ENCODE results near the gene AAR2. TPM values are rescaled to one million over a fixed set of nuclear protein-coding genes. Genes with fewer than 3 reads are reported as not detected.

AAR2 gene
- total RNA-seq, 1 donor from 2014 or later, result 27.7 TPM

DNA sequence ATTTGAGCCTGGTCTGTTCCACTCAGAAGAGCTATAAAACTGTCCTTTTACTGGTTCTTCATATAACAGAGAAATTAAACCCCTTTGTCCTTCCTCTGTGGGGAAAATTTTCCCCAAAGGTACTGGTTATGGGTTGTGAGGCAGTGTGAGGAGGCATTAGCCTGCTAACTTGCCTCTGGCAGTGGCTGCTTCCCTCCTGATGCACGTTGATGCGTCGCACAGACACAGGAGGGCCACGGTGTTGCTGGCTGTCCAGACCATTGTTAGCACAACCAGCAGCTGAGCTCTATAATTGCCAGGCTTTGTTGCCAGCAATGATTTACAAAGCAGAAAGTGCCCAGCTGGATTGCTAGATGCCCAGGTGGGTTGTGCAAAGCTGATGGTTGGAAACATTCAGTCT, 10.1 kb downstream of the AAR2 start:
- TF ChIP-seq, protein P1, sequence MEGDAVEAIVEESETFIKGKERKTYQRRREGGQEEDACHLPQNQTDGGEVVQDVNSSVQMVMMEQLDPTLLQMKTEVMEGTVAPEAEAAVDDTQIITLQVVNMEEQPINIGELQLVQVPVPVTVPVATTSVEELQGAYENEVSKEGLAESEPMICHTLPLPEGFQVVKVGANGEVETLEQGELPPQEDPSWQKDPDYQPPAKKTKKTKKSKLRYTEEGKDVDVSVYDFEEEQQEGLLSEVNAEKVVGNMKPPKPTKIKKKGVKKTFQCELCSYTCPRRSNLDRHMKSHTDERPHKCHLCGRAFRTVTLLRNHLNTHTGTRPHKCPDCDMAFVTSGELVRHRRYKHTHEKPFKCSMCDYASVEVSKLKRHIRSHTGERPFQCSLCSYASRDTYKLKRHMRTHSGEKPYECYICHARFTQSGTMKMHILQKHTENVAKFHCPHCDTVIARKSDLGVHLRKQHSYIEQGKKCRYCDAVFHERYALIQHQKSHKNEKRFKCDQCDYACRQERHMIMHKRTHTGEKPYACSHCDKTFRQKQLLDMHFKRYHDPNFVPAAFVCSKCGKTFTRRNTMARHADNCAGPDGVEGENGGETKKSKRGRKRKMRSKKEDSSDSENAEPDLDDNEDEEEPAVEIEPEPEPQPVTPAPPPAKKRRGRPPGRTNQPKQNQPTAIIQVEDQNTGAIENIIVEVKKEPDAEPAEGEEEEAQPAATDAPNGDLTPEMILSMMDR (IDR thresholded peaks at IDR 0.05; ENCODE audit: unreplicated experiment), result no peak
- H3K36me3 Mint-ChIP-seq (ENCODE audit: insufficient read depth), result peaks cover 19% of the 10 kb centered on the region
- no peak overlapping the region for H3K4me3 Mint-ChIP-seq (ENCODE audit: low read depth)
- no peaks in the 10 kb centered on the region for H3K4me1 Mint-ChIP-seq (ENCODE audit: low read depth)
- no peak for DNase-seq (ENCODE audit: low spot score, unreplicated experiment)
- H3K9me3 Mint-ChIP-seq (ENCODE audit: low read depth), result no peaks in the 10 kb centered on the region
- H3K27me3 Mint-ChIP-seq, result no peaks in the 10 kb centered on the region
- no peak overlapping the region for H3K27ac Mint-ChIP-seq

DNA sequence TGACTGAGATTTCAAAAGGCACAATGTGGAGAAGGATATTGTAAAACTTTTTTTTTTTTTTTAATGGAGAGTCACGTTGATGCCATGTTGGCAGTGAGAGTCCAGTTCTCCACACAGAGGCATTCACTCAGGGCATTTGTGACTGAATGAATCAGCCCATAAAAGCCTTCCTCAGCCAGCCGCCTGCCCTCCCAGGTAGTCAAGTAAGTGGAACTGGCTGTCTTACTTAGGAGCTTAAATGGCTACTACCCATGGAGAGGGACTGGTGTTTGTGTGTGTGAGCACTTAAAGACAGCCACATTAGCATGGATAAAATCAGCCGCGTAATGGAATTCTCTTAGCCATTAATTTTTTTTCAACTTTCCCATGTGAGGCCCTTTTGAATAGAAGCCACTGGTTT, 12.6 kb downstream of the AAR2 start:
- Mint-ChIP-seq H3K4me1 (ENCODE audit: low read depth) (no peaks in the 10 kb centered on the region), H3K27ac (no peak overlapping the region), H3K36me3 (ENCODE audit: insufficient read depth) (peaks cover 19% of the 10 kb centered on the region), H3K27me3 (no peaks in the 10 kb centered on the region), H3K4me3 (ENCODE audit: low read depth) (no peak overlapping the region), H3K9me3 (ENCODE audit: low read depth) (no peaks in the 10 kb centered on the region)
- TF ChIP-seq, protein P1 (IDR thresholded peaks at IDR 0.05; ENCODE audit: unreplicated experiment), result no peak
- no peak for DNase-seq (ENCODE audit: low spot score, unreplicated experiment)

DNA sequence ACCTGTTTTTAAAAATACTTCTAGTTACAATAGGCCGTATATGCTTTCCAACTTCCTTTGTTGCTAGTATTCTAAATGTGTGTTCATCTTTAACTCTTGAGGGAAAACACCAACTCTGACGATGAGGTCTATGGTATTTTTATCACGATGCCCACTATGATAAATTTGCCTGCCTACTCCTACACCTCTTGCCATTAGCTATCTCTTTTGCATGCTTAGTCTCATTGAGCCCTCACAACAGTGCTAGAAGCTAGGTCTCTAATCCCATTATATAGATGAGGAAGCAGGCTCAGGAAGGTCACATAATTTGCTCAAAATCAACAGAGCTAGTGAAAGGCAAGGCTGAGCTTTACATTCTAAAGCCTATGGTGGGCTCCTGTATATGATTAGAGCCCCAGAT, 13.2 kb downstream of the AAR2 start:
- TF ChIP-seq, protein P1 (IDR thresholded peaks at IDR 0.05; ENCODE audit: unreplicated experiment), result no peak
- H3K36me3 Mint-ChIP-seq (ENCODE audit: insufficient read depth), result peaks cover 19% of the 10 kb centered on the region
- no peaks in the 10 kb centered on the region for H3K9me3 Mint-ChIP-seq (ENCODE audit: low read depth)
- no peak overlapping the region for H3K27ac Mint-ChIP-seq
- H3K4me3 Mint-ChIP-seq (ENCODE audit: low read depth), result no peak overlapping the region
- no peaks in the 10 kb centered on the region for H3K27me3 Mint-ChIP-seq
- no peak for DNase-seq (ENCODE audit: low spot score, unreplicated experiment)
- no peaks in the 10 kb centered on the region for H3K4me1 Mint-ChIP-seq (ENCODE audit: low read depth)

DNA sequence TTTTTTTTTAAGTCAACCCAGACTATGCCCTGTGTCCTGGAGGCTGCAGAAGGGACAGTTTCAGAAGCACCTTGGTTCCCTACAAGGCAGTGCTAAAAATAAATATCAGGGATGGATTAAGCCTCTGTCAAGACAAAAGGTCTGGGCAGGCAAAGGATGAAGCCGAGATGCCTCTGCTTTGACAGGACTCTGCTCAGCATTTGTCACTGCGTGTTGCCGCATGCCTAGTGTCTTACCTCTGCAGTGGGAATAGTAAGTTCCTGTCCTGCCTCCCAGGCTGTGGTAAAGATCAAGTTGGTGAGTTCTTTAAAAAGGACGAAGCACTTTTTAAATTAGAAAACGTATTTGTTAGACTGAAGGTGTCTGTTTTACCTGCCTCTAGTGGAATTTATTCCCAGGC, 15.1 kb downstream of the AAR2 start:
- DNase-seq (ENCODE audit: low spot score, unreplicated experiment), result no peak
- H3K27ac Mint-ChIP-seq, result no peak overlapping the region
- no peaks in the 10 kb centered on the region for H3K4me1 Mint-ChIP-seq (ENCODE audit: low read depth)
- no peak overlapping the region for H3K4me3 Mint-ChIP-seq (ENCODE audit: low read depth)
- H3K9me3 Mint-ChIP-seq (ENCODE audit: low read depth), result no peaks in the 10 kb centered on the region
- no peaks in the 10 kb centered on the region for H3K27me3 Mint-ChIP-seq
- TF ChIP-seq, protein P1 (IDR thresholded peaks at IDR 0.05; ENCODE audit: unreplicated experiment), result no peak
- H3K36me3 Mint-ChIP-seq (ENCODE audit: insufficient read depth), result peaks cover 15% of the 10 kb centered on the region

DNA sequence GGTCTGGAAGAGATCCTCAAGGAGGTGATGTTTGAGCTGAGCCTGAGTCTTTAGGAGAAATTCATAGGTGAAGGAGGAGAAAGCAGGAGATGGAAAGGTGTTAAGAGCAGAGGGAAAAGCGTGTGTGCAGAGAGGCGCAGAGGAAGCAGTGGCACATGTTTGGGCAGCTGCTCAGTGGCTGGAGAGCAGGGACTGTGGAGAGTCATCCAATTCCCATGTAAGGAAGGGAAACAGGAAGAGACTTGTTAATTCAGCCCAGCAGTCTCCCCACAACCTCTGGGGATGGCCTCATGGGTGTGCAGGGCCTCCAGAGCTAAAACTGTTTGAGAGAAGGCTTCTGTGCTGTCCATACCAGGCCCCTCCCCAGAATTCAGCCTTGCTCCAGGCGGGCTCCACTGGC, 16.2 kb downstream of the AAR2 start:
- Mint-ChIP-seq H3K4me1 (ENCODE audit: low read depth) (no peaks in the 10 kb centered on the region), H3K27me3 (no peaks in the 10 kb centered on the region), H3K36me3 (ENCODE audit: insufficient read depth) (peaks cover 15% of the 10 kb centered on the region), H3K27ac (no peak overlapping the region), H3K9me3 (ENCODE audit: low read depth) (no peaks in the 10 kb centered on the region), H3K4me3 (ENCODE audit: low read depth) (no peak overlapping the region)
- no peak for DNase-seq (ENCODE audit: low spot score, unreplicated experiment)
- TF ChIP-seq, protein P1 (IDR thresholded peaks at IDR 0.05; ENCODE audit: unreplicated experiment), result no peak
